HG03139 (cell line): ENCODE measurements around the gene NGEF.
"Not testable (repeated sequence)": the region's sequence is repeated elsewhere in the genome, so short reads cannot be mapped to it uniquely, and the experiment has no call there.

Experiments
- ATAC-seq: cut with Tn5 transposase; IDR thresholded peaks from one replicate; pipeline ENCODE4 v1.9.1; 2021; ENCODE audit not compliant: unreplicated experiment

The NGEF gene

GRCh38 chr2:232929303-232930058 lies 83.6 kb downstream of the NGEF start:
- ATAC-seq, result no peak

- no peak for ATAC-seq
Measured at GRCh38 chr2:232928551-232929302, 84.3 kb downstream of the NGEF start.

- ATAC-seq, result no peak
Measured at GRCh38 chr2:232927793-232928550, 85.1 kb downstream of the NGEF start.

- ATAC-seq, result no peak
Measured at GRCh38 chr2:232927032-232927792, 85.8 kb downstream of the NGEF start.

GRCh38 chr2:232926431-232926939 lies 86.6 kb downstream of the NGEF start:
- ATAC-seq, result no peak

- ATAC-seq, result no peak
Measured at GRCh38 chr2:232925821-232926156, 87.3 kb downstream of the NGEF start.

GRCh38 chr2:232925153-232925820 lies 87.8 kb downstream of the NGEF start:
- ATAC-seq, result no peak

- no peak for ATAC-seq
Measured at GRCh38 chr2:232924433-232924832, 88.6 kb downstream of the NGEF start.

- no peak for ATAC-seq
Measured at GRCh38 chr2:232920760-232921159, 92.3 kb downstream of the NGEF start.

- no peak for ATAC-seq
Measured at GRCh38 chr2:232920055-232920454, 93.0 kb downstream of the NGEF start.

- ATAC-seq, result no peak
Measured at GRCh38 chr2:232919141-232919540, 93.9 kb downstream of the NGEF start.

GRCh38 chr2:232913903-232914302 lies 99.2 kb downstream of the NGEF start:
- ATAC-seq, result no peak

- no peak for ATAC-seq
Measured at GRCh38 chr2:232911712-232912277, 101.3 kb downstream of the NGEF start.

- no peak for ATAC-seq
Measured at GRCh38 chr2:232910376-232910775, 102.7 kb downstream of the NGEF start.

- no peak for ATAC-seq
Measured at GRCh38 chr2:232908695-232909094, 104.4 kb downstream of the NGEF start.

- not testable (repeated sequence) for ATAC-seq
Measured at GRCh38 chr2:232907718-232908085, 105.4 kb downstream of the NGEF start.

GRCh38 chr2:232906867-232907717 lies 106.0 kb downstream of the NGEF start:
- not testable (repeated sequence) for ATAC-seq

- no peak for ATAC-seq
Measured at GRCh38 chr2:232903989-232904388, 109.1 kb downstream of the NGEF start.
